Measurements from ENCODE around the gene C9orf78. TPM values are rescaled to one million over a fixed set of nuclear protein-coding genes. Genes with fewer than 3 reads are reported as not detected.

Gene C9orf78
- total RNA-seq, 1 donor from 2014 or later: 74.7 TPM

GRCh38 chr9:129779560-129780190, 55.4 kb downstream of the C9orf78 start:
- intact Hi-C loops (cut with micrococcal nuclease): no loop called here

DNA sequence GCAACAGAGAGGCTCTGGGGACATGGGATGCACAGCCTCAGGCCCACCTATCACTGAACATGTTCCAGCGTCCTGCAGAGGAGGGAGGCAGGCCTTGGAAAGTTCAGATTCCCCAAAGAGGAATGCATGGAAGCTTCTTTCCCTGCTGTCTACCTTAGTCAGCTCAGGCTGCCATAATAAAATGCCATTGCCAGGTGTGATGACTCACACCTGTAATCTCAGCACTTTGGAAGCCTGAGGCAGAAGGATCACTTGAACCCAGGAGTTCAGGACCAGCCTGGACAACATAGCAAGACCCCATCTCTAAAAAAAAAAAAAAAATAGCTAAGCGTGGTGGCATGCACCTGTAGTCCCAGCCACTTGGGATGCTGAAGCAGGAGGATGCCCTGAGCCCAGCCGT, 56.6 kb downstream of the C9orf78 start:
- intact Hi-C loops (cut with micrococcal nuclease): no loop called here

- intact Hi-C loops (cut with micrococcal nuclease): no loop called here
Measured at GRCh38 chr9:129777769-129778130, 57.3 kb downstream of the C9orf78 start.

Other genes starting within 250 kb of the C9orf78 start
- not detected in 2 replicates for gene C9orf50, start 214.2 kb downstream of the C9orf78 start, total RNA-seq
- gene NTMT1, start 209.1 kb downstream of the C9orf78 start, total RNA-seq: 33.7 and 35.4 TPM in 2 replicates
- gene ASB6, start 193.1 kb downstream of the C9orf78 start, total RNA-seq: 27.9 and 28.1 TPM in 2 replicates
- gene PRRX2, start 169.6 kb downstream of the C9orf78 start, total RNA-seq: 1.5 and 1.6 TPM in 2 replicates
- 0.12 TPM in 1 of 2 replicates, not detected in the other for gene PTGES, start 82.2 kb downstream of the C9orf78 start, total RNA-seq
- 28.0 and 30.8 TPM in 2 replicates for gene TOR1B, start 32.1 kb downstream of the C9orf78 start, total RNA-seq
- gene TOR1A, start 11.1 kb downstream of the C9orf78 start, total RNA-seq: 59.7 and 63.5 TPM in 2 replicates
- 107 and 108 TPM in 2 replicates for gene USP20, start 183 bp upstream of the C9orf78 start, total RNA-seq
- gene FNBP1, start 207.9 kb upstream of the C9orf78 start, total RNA-seq: 157 and 161 TPM in 2 replicates
- gene GPR107, start 218.6 kb upstream of the C9orf78 start, total RNA-seq: 24.4 and 25.3 TPM in 2 replicates